Occipital lobe (tissue), 2 donors: ENCODE data around the gene TMEM170B. TPM values are rescaled to one million over a fixed set of nuclear protein-coding genes. Genes with fewer than 3 reads are reported as not detected.
"Not testable (repeated sequence)": the region's sequence is repeated elsewhere in the genome, so short reads cannot be mapped to it uniquely, and the experiment has no call there.

ENCODE experiments used
- DNase-seq: peaks from one replicate; lab custom pipeline; 2025; lab: John Stamatoyannopoulos, UW
- total RNA-seq: library from RNA; depleted of rRNA; stranded (reverse); fragments of >200 nt; gene quantifications from one replicate; pipeline ENCODE4 v1.2.3, GENCODE V29; 2014

The TMEM170B gene
- total RNA-seq, 1 donor from 2014 or later: 59.0 TPM

GRCh38 chr6:11528996-11529395 lies 8.6 kb upstream of the TMEM170B start:
- DNase-seq: no peak

DNA sequence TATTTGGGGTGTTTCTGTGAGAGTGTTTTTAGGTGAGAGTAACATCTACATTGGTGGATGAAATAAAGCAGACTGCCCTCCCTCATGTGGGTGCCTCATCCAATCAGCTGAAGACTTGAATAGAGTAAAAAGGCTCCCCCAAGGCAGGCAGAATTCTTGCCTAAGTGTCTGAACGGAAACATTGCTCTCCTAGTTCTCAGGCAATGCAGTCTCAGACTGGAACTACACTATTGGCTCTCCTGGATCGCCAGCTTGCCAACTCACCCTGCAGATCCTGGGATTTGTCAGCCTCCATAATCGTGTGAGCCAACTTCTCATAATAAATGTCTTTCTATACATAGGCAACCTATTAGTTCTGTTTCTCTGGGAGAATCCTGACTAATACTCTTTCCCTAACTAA lies 5.5 kb upstream of the TMEM170B start:
- no peak for DNase-seq

- DNase-seq: no peak
These were observed 3.0 kb upstream of the TMEM170B start for GRCh38 chr6:11534561-11534960.

DNA sequence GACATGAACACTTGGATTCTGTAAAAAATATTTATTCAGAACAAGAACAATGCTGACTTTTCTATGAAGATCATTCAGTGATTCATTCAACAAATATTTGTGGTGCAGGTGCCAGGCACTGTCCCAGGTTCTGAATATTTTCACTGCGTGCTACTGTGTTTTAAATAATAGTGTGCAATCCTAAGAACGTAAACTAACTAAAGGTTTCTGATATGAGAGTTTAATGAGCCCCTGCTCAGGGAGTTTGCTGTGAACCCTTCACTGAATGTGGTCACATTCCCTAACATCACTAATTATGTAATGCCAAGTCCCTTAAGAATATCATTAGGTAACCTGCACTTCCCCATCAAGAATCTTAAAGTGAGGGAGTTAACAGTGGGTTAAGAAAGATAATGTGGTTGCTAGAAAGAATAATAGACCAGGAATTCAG lies 1.7 kb upstream of the TMEM170B start:
- DNase-seq: no peak

DNA sequence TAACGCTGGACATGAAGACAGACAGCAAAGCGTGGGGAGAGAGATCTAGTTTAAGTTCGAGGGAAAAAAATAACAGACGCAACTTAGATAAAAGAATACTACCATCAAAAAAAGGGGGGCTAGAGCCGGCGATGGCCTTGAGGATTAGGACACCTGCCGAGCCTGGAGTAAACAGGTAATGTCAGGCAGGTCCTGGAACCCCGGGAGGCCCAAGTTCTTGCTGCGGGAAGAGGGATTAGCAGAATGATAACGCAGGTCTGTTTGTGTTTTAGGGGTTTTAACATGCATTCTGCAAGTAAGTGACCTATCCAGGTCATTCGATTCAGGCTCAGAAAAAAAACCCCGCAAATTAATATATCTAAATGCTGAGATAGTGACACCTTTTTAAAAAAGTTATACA lies 754 bp upstream of the TMEM170B start:
- no peak for DNase-seq

- no peak for DNase-seq
These were observed 686 bp downstream of the TMEM170B start for GRCh38 chr6:11538052-11538818.

DNA sequence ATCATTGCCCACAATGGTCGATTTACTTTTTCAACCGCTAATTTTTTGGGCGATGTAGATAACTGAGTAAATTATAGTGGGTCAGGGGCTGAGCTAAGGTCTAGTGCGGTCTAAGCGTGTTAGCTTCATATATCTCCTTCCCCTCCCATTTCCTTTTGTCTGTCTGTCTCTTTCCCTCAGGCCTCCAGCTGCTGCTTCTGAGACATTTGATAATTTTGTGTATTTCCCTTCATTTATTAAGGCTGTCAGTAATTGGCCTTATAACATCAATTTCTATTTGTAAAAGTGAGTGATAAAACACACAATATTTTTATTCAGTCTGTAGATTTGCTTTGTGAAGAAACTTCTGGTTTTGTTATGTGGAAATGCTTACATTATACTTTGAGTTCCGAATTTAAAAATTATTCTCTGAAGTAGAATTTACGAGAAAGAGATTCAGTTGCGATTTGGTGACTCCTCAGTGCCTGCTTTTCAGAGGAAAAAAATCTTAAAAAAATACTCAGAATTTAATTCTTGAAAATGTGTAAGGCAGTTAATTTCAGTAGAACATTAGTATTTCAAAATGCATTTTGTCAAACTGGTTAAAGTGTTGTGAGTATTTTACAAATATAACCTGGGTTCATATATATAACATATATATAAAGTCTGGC lies 1.4 kb downstream of the TMEM170B start:
- no peak for DNase-seq

DNA sequence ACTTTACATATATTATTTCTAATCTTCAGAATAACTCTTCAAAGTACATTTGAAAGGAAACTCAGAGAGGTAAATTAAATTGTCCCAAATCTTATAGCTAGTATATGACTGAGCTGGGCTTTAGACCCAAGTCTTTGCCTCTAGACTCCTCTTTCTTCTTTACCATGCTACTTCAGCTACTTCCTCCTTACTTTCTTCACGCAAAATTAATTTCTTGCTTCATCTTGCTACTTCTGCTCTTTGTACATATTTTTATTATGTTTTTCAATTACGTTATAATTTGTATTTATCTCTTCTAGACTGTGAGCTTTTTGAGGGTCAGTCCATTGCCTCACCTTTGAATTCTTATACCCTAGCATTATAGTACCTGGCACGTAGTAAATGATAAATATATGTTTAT lies 5.3 kb downstream of the TMEM170B start:
- no peak for DNase-seq

GRCh38 chr6:11543919-11544518 lies 6.5 kb downstream of the TMEM170B start:
- no peak for DNase-seq

GRCh38 chr6:11547846-11548245 lies 10.3 kb downstream of the TMEM170B start:
- DNase-seq: not testable (repeated sequence)

DNA sequence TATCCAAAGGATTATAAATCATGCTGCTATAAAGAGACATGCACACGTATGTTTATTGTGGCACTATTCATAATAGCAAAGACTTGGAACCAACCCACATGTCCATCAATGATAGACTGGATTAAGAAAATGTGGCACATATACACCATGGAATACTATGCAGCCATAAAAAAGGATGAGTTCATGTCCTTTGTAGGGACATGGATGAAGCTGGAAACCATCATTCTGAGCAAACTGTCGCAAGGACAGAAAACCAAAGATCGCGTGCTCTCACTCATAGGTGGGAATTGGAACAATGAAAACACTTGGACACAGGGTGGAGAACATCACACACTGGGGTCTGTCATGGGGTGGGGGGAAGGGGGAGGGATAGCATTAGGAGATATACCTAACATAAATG lies 11.0 kb downstream of the TMEM170B start:
- DNase-seq: not testable (repeated sequence)

GRCh38 chr6:11551053-11551452 lies 13.5 kb downstream of the TMEM170B start:
- no peak for DNase-seq

DNA sequence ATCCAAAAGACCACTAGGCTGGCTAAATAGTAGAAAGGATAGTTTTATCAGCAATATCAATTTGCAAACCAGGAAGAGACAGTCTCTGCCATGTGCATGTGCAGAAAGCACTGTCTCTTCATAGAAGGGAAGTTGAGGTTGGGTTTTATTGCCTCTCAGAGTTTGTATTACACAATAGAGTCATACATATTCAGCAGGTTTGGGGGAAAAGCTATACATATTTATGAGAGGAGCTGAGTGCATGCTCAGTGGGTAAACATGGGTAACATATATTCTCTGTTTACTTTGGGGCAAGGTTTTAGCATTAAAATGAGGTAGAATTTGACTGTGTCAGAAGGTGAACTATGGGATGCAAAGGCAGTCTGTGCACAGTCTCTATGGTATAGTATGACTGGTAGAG lies 14.9 kb downstream of the TMEM170B start:
- no peak for DNase-seq

- DNase-seq: no peak
These were observed 16.3 kb downstream of the TMEM170B start for GRCh38 chr6:11553824-11554223.

- no peak for DNase-seq
These were observed 18.8 kb downstream of the TMEM170B start for GRCh38 chr6:11556309-11556708.

DNA sequence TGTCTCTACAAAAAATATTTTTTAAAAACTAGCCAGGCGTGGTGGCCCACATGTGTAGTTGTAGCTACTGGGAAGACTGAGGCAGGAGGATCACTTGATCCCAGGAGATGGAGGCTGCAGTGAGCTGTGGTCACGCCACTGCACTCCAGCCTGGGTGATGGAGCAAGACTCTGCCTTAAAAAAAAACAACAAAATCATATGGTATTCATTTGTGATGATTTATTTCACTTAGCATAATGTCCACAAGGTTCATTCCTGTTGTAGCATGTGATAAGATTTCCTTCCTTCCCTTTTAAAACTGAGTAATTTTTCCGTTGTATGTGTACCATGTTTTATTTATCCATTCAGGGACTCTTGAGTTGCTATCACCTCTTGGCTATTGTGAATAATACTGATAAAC lies 26.2 kb downstream of the TMEM170B start:
- DNase-seq: no peak

- DNase-seq: no peak
These were observed 29.1 kb downstream of the TMEM170B start for GRCh38 chr6:11566609-11567008.

- no peak for DNase-seq
These were observed 33.5 kb downstream of the TMEM170B start for GRCh38 chr6:11571073-11571472.

- peak; percentile 21 for DNase-seq
These were observed 38.0 kb downstream of the TMEM170B start for GRCh38 chr6:11575408-11576033.

GRCh38 chr6:11580686-11581405 lies 43.3 kb downstream of the TMEM170B start:
- no peak for DNase-seq

DNA sequence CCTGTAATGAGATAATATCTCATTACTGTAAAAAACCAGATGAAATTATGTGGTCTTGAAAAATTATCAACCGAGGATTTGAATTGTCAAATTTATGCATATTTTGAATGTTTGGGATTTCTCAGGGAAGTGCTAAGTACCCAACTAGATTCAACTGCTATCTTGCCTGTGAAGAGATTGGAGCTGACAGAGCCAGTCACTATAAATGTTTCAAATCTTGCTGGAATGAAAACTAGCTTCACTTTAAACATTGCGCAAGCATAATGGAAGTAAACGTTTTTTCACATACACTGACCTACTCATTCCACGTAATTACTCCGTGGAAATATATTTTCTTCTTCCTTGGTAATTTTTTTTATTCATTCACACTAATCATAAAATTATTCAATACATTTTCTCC lies 46.7 kb downstream of the TMEM170B start:
- DNase-seq: no peak
